Glutamatergic neuron (in vitro differentiated cells): ENCODE results near the gene SMC5. TPM values are rescaled to one million over a fixed set of nuclear protein-coding genes. Genes with fewer than 3 reads are reported as not detected.
A peak's percentile ranks its signal among the peaks of the same experiment; 100 is the strongest.

Experiments
- DNase-seq: peaks from one replicate; pipeline ENCODE4 v3.0.0; 2022
- H3K27ac Mint-ChIP-seq: one replicate; pipeline ENCODE4 v1.8.0; 2020; ENCODE audit warnings: mild to moderate bottlenecking, mixed read lengths, inconsistent platforms; ENCODE audit not compliant: unreplicated experiment
- H3K27me3 Mint-ChIP-seq: one replicate; pipeline ENCODE4 v1.8.0; 2020; ENCODE audit warnings: mild to moderate bottlenecking, moderate library complexity, mixed read lengths, inconsistent platforms; ENCODE audit not compliant: unreplicated experiment
- H3K36me3 Mint-ChIP-seq: one replicate; pipeline ENCODE4 v1.8.0; 2020; ENCODE audit warnings: mild to moderate bottlenecking, mixed read lengths, inconsistent platforms; ENCODE audit not compliant: unreplicated experiment
- H3K4me1 Mint-ChIP-seq: one replicate; pipeline ENCODE4 v1.8.0; 2020; ENCODE audit warnings: mild to moderate bottlenecking, low read depth, mixed read lengths, inconsistent platforms; ENCODE audit not compliant: unreplicated experiment
- H3K4me3 Mint-ChIP-seq: one replicate; pipeline ENCODE4 v1.8.0; 2020; ENCODE audit warnings: mild to moderate bottlenecking, mixed read lengths, inconsistent platforms; ENCODE audit not compliant: unreplicated experiment
- H3K9me3 Mint-ChIP-seq: one replicate; pipeline ENCODE4 v1.8.0; 2020; ENCODE audit warnings: mild to moderate bottlenecking, moderate library complexity, mixed read lengths, inconsistent platforms; ENCODE audit not compliant: unreplicated experiment
- total RNA-seq: library from RNA; stranded (reverse); fragmentation: NEBNext Ultra II Directional; extraction: Animal tissue kit (Norgen Biotek cat#: 25700); gene quantifications from one replicate; pipeline ENCODE4 v1.2.1, GENCODE V29; 2021; ENCODE audit not compliant: unreplicated experiment
- TF ChIP-seq, protein P1 (sequence below): fragments of 200-600 bp; sonication (generic); IDR thresholded peaks from one replicate; pipeline ENCODE4 v1.5.0; 2021; ENCODE audit not compliant: partially characterized antibody, unreplicated experiment

SMC5 gene
- total RNA-seq, 1 donor from 2014 or later: 16.5 TPM

DNA sequence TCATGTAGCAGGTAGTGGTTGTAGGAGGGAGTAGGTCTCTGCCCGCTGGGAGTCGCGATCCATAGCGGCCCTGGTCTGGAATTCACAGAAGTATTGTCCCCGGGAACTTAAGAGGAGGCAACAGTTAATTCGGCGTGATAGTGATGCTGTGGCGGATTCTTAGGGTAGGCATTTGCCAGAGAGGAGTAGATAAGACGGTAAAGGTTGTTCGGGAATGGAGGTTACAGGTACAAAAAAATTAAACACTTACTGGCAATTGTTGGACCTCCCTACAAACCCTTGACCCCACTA is 679 bp downstream of the SMC5 start:
- peak overlapping the region; percentile 65 for H3K27ac Mint-ChIP-seq
- H3K4me1 Mint-ChIP-seq: peaks cover 10% of the 10 kb centered on the region
- TF ChIP-seq, protein P1, sequence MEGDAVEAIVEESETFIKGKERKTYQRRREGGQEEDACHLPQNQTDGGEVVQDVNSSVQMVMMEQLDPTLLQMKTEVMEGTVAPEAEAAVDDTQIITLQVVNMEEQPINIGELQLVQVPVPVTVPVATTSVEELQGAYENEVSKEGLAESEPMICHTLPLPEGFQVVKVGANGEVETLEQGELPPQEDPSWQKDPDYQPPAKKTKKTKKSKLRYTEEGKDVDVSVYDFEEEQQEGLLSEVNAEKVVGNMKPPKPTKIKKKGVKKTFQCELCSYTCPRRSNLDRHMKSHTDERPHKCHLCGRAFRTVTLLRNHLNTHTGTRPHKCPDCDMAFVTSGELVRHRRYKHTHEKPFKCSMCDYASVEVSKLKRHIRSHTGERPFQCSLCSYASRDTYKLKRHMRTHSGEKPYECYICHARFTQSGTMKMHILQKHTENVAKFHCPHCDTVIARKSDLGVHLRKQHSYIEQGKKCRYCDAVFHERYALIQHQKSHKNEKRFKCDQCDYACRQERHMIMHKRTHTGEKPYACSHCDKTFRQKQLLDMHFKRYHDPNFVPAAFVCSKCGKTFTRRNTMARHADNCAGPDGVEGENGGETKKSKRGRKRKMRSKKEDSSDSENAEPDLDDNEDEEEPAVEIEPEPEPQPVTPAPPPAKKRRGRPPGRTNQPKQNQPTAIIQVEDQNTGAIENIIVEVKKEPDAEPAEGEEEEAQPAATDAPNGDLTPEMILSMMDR: no peak
- H3K9me3 Mint-ChIP-seq: peaks cover 6% of the 10 kb centered on the region
- peaks cover 4% of the 10 kb centered on the region for H3K36me3 Mint-ChIP-seq
- DNase-seq: no peak
- peaks cover 9% of the 10 kb centered on the region for H3K27me3 Mint-ChIP-seq
- peak overlapping the region; percentile 97 for H3K4me3 Mint-ChIP-seq

DNA sequence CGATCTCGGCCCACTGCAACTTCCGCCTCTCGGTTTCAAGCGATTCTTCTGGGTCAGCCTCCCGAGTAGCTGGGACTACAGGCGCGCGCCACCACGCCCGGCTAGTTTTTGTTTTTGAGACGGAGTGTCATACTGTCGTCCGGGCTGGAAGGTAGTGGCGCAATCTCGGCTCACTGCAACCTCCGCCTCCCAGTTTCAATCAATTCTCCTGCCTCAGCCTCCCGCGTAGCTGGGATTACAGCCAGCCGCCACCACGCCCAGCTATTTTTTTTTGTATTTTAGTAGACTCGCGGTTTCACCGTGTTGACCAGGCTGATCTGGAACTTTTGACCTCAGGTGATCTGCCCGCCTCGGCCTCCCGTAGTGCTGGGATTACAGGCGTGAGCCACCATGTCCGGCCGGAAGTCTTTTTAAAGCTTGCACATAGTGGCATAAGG is 1.2 kb downstream of the SMC5 start:
- DNase-seq: no peak
- peaks cover 4% of the 10 kb centered on the region for H3K36me3 Mint-ChIP-seq
- peaks cover 9% of the 10 kb centered on the region for H3K27me3 Mint-ChIP-seq
- peaks cover 10% of the 10 kb centered on the region for H3K4me1 Mint-ChIP-seq
- no peak overlapping the region for H3K27ac Mint-ChIP-seq
- peak overlapping the region; percentile 97 for H3K4me3 Mint-ChIP-seq
- peaks cover 6% of the 10 kb centered on the region for H3K9me3 Mint-ChIP-seq
- TF ChIP-seq, protein P1: no peak

DNA sequence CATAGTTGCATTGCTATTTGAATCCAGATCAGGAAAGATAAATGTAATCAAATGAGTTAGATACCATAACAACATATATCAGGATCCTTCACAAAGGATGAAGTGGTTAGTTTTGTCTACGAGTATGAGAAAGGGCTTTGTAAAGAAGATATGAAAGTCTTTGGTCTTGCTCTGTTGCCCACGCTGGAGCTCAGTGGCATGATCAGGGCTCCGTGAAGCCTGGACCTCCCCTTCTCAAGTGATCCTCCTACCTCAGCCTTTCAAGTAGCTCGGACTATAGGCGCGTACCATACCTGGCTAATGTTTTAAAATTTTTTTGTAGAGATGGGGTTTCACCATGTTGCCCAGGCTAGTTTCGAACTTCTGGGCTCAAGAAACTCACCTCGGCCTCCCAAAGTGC is 1.8 kb downstream of the SMC5 start:
- no peak for DNase-seq
- H3K27ac Mint-ChIP-seq: no peak overlapping the region
- H3K27me3 Mint-ChIP-seq: peaks cover 9% of the 10 kb centered on the region
- H3K9me3 Mint-ChIP-seq: peaks cover 6% of the 10 kb centered on the region
- peaks cover 4% of the 10 kb centered on the region for H3K36me3 Mint-ChIP-seq
- H3K4me3 Mint-ChIP-seq: peak overlapping the region; percentile 97
- TF ChIP-seq, protein P1: no peak
- peaks cover 10% of the 10 kb centered on the region for H3K4me1 Mint-ChIP-seq

DNA sequence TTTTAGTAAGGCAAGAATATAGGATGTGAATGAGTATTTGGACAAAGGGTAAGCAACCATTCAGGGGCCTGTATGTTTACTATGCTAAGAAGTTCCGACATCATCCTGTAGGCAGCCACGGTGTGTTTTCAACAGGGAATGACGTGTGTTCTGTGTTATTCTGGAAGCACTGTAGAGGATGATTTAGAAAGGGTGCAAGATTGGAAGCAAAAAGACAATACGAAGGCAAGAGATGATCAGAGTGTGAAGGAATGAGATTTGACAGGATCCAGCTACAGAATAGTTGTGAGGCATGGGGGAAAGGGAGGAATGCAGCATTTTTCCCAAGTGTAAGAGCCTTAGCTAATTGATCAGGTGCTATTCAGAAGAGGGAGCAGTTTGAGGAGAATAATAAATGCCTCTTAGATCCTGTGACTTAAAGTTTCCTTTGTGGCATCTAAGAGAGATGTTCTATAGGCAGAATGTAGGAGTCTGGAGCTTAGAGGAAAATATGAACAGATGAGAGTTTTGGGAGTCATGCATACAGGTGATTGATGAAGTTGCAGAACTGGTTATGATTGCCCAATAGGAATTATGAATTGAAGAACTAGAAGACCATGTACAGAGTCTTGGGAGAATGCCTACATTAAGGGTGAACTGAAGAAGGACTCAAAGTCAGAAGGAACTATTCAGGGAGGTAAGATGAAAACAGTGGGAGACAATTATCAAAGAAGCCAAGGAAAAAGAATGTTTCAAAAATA is 2.5 kb downstream of the SMC5 start:
- peaks cover 9% of the 10 kb centered on the region for H3K27me3 Mint-ChIP-seq
- no peak overlapping the region for H3K27ac Mint-ChIP-seq
- peaks cover 4% of the 10 kb centered on the region for H3K36me3 Mint-ChIP-seq
- peaks cover 6% of the 10 kb centered on the region for H3K9me3 Mint-ChIP-seq
- TF ChIP-seq, protein P1: no peak
- no peak for DNase-seq
- H3K4me3 Mint-ChIP-seq: peak overlapping the region; percentile 4
- peaks cover 10% of the 10 kb centered on the region for H3K4me1 Mint-ChIP-seq

DNA sequence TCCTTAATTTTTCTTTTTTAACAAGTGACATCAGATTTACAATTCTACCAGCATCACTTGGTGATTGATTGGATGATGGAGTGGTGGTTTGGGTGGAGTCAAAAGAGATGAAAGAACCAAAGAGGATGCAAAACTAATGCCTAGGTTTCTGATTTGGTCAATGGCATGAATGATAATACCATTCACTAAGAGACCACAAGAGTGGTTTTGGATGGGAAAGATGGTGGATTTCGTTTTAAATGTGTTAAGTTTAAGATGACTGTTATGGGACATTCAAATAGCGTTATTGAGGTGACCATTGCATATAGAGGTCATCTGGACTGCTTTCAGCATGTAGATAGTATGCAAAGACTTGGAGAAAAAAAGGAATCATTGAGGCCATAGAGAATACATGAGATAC is 3.6 kb downstream of the SMC5 start:
- Mint-ChIP-seq H3K9me3 (peaks cover 6% of the 10 kb centered on the region), H3K36me3 (peaks cover 4% of the 10 kb centered on the region), H3K4me1 (peaks cover 9% of the 10 kb centered on the region), H3K4me3 (no peak overlapping the region), H3K27me3 (peaks cover 7% of the 10 kb centered on the region), H3K27ac (no peak overlapping the region)
- DNase-seq: no peak
- TF ChIP-seq, protein P1: no peak
